H1 (cell line): ENCODE results near the gene KRT3. TPM values are rescaled to one million over a fixed set of nuclear protein-coding genes. Genes with fewer than 3 reads are reported as not detected.

Experiments
- CTCF ChIA-PET: fragments of 300-600 bp; sonication (Branson Sonifier 250); formaldehyde crosslinking; loops from one replicate; lab custom pipeline; 2021; ENCODE audit not compliant: partially characterized antibody; lab: Charles Lee
- POLR2A ChIA-PET: fragments of 300-600 bp; sonication (Branson Sonifier 250); formaldehyde crosslinking; loops from one replicate; lab custom pipeline; 2021; ENCODE audit warnings: inconsistent platforms; ENCODE audit not compliant: partially characterized antibody; lab: Charles Lee
- DNase-seq, 2 experiments: peaks; one replicate each; pipeline versions ENCODE4 v3.0.0 to v3.0.0-alpha.2; 2010 to 2022; ENCODE audit warnings: low spot score in 2 of 2, low read depth in 1 of 2, mixed read lengths in 1 of 2
- FAIRE-seq: peaks from 2 replicates; lab custom pipeline; 2011; peaks lifted over from hg19 to GRCh38; lab: Jason Lieb, UNC
- H2AFZ ChIP-seq: 2 replicates; pipeline ENCODE4 v1.8.1; 2012; ENCODE audit warnings: low read length, inconsistent platforms
- H2AK5ac ChIP-seq: 2 replicates; pipeline ENCODE4 v1.6.1; 2013; ENCODE audit warnings: low read depth, low read length
- H2BK120ac ChIP-seq: replicated peaks from 2 replicates; pipeline ENCODE3; 2013; ENCODE audit warnings: low read depth, low read length, inconsistent platforms
- H2BK12ac ChIP-seq: 2 replicates; pipeline ENCODE4 v1.6.1; 2013; ENCODE audit warnings: low read depth, low read length
- H2BK15ac ChIP-seq: 2 replicates; pipeline ENCODE4 v1.6.1; 2013; ENCODE audit warnings: low read length
- H2BK20ac ChIP-seq: 2 replicates; pipeline ENCODE4 v1.6.1; 2013; ENCODE audit warnings: low read length
- H2BK5ac ChIP-seq: 2 replicates; pipeline ENCODE4 v1.6.1; 2013; ENCODE audit warnings: low read depth, low read length
- H3K14ac ChIP-seq: 2 replicates; pipeline ENCODE4 v1.6.1; 2013; ENCODE audit warnings: inconsistent platforms; ENCODE audit not compliant: insufficient read length
- H3K18ac ChIP-seq: 2 replicates; pipeline ENCODE4 v1.6.1; 2013; ENCODE audit warnings: low read length; ENCODE audit errors: extremely low read depth
- H3K23ac ChIP-seq: 2 replicates; pipeline ENCODE4 v1.6.1; 2013; ENCODE audit warnings: inconsistent platforms; ENCODE audit not compliant: insufficient read length
- H3K23me2 ChIP-seq: 2 replicates; pipeline ENCODE4 v1.6.1; 2013; ENCODE audit warnings: low read depth, low read length
- H3K27ac ChIP-seq: 2 replicates; pipeline ENCODE4 v1.6.1; 2011; ENCODE audit warnings: low read depth, low read length, inconsistent platforms
- H3K27me3 ChIP-seq, 4 experiments: replicated peaks in 1 of 4; 1 replicate in 1 of 4; 2 replicates in 3 of 4; pipeline versions ENCODE4 v1.6.1 to v1.8.1; 2011 to 2013; ENCODE audit warnings: low read length in 3 of 4, mild to moderate bottlenecking in 3 of 4, inconsistent platforms in 2 of 4, mixed read lengths in 2 of 4, moderate library complexity in 1 of 4; ENCODE audit not compliant: control insufficient read depth in 3 of 4, insufficient read depth in 3 of 4; ENCODE audit errors: extremely low read depth in 1 of 4
- H3K36me3 ChIP-seq, 4 experiments: 2 replicates each; pipeline versions ENCODE4 v1.6.1 to v1.8.1; 2011 to 2013; ENCODE audit warnings: mild to moderate bottlenecking in 4 of 4, low read length in 3 of 4, moderate library complexity in 2 of 4, control low read depth in 1 of 4, inconsistent platforms in 1 of 4; ENCODE audit not compliant: insufficient read depth in 4 of 4, control insufficient read depth in 2 of 4
- H3K4ac ChIP-seq: replicated peaks from 2 replicates; pipeline ENCODE3; 2013; ENCODE audit warnings: low read length, low read depth, mixed read lengths, inconsistent platforms; ENCODE audit not compliant: insufficient read length
- H3K4me1 ChIP-seq, 4 experiments: replicated peaks in 1 of 4; 1 replicate in 1 of 4; 2 replicates in 3 of 4; pipeline versions ENCODE4 v1.6.1 to v1.8.1; 2011 to 2013; ENCODE audit warnings: low read length in 3 of 4, inconsistent platforms in 2 of 4, mixed read lengths in 1 of 4; ENCODE audit not compliant: insufficient read depth in 4 of 4, control insufficient read depth in 3 of 4
- H3K4me2 ChIP-seq, 2 experiments: 2 replicates each; pipeline versions ENCODE4 v1.6.1 to v1.8.1; 2011 to 2013; ENCODE audit warnings: low read depth in 2 of 2, low read length in 2 of 2, control low read depth in 1 of 2, inconsistent platforms in 1 of 2, mild to moderate bottlenecking in 1 of 2; ENCODE audit not compliant: insufficient read depth in 1 of 2
- H3K4me3 ChIP-seq, 4 experiments: fragments of 200-600, 300-600 bp in 1 of 4; sonication (generic), shearing (Covaris generic), sonication (Bioruptor Twin) in 1 of 4; 2 replicates each; pipeline versions ENCODE4 v1.5.1 to v1.8.1; 2011 to 2016; ENCODE audit warnings: low read length in 4 of 4, low read depth in 3 of 4, control low read depth in 2 of 4, inconsistent platforms in 2 of 4, mild to moderate bottlenecking in 2 of 4, mixed read lengths in 1 of 4, moderate library complexity in 1 of 4; ENCODE audit not compliant: insufficient read depth in 2 of 4; ENCODE audit errors: extremely low read depth in 1 of 4
- H3K56ac ChIP-seq: replicated peaks from 2 replicates; pipeline ENCODE3; 2013; ENCODE audit warnings: low read depth, mild to moderate bottlenecking, mixed read lengths, low read length, inconsistent platforms; ENCODE audit not compliant: insufficient read length
- H3K79me1 ChIP-seq: 2 replicates; pipeline ENCODE4 v1.6.1; 2013; ENCODE audit warnings: low read depth, low read length, control low read depth
- H3K79me2 ChIP-seq, 2 experiments: 2 replicates each; pipeline versions ENCODE4 v1.6.1 to v1.8.1; 2012 to 2013; ENCODE audit warnings: low read length in 2 of 2, mild to moderate bottlenecking in 2 of 2, inconsistent platforms in 1 of 2; ENCODE audit not compliant: insufficient read depth in 2 of 2, control insufficient read depth in 1 of 2
- H3K9ac ChIP-seq, 4 experiments: replicated peaks in 1 of 4; 1 replicate in 1 of 4; 2 replicates in 3 of 4; pipeline versions ENCODE4 v1.6.1 to v1.8.1; 2011 to 2013; ENCODE audit warnings: low read depth in 3 of 4, low read length in 3 of 4, control low read depth in 2 of 4, mild to moderate bottlenecking in 2 of 4, moderate library complexity in 2 of 4, inconsistent platforms in 1 of 4; ENCODE audit errors: extremely low read depth in 1 of 4
- H3K9me3 ChIP-seq, 2 experiments: 2 replicates each; pipeline versions ENCODE4 v1.6.1 to v1.8.1; 2012 to 2013; ENCODE audit warnings: mild to moderate bottlenecking in 2 of 2, moderate library complexity in 2 of 2, control low read depth in 1 of 2, inconsistent platforms in 1 of 2, low read depth in 1 of 2, low read length in 1 of 2, mixed read lengths in 1 of 2; ENCODE audit not compliant: insufficient read depth in 2 of 2
- H4K20me1 ChIP-seq, 2 experiments: replicated peaks in 1 of 2; 2 replicates each; pipeline versions ENCODE3 to v1.8.1; 2011 to 2013; ENCODE audit warnings: inconsistent platforms in 2 of 2, low read length in 2 of 2, mild to moderate bottlenecking in 1 of 2; ENCODE audit not compliant: insufficient read depth in 2 of 2, control insufficient read depth in 1 of 2
- H4K5ac ChIP-seq: 2 replicates; pipeline ENCODE4 v1.6.1; 2013; ENCODE audit warnings: low read length, low read depth, mixed read lengths, inconsistent platforms; ENCODE audit not compliant: insufficient read length
- H4K8ac ChIP-seq: 2 replicates; pipeline ENCODE4 v1.8.0; 2013; ENCODE audit warnings: mild to moderate bottlenecking, moderate library complexity, low read length, inconsistent platforms; ENCODE audit not compliant: insufficient read depth; ENCODE audit errors: extremely low read depth
- H4K91ac ChIP-seq: replicated peaks from 2 replicates; pipeline ENCODE3; 2013; ENCODE audit warnings: low read length, mixed read lengths, inconsistent platforms; ENCODE audit not compliant: insufficient read length
- JUN ChIP-seq: IDR thresholded peaks from 2 replicates; pipeline ENCODE4 v1.6.1; 2011; ENCODE audit warnings: low read depth, mild to moderate bottlenecking, improper control_type of control experiment, low read length
- RAD21 ChIP-seq, 2 experiments: IDR thresholded peaks in 1 of 2; conservative IDR thresholded peaks in 1 of 2; 2 replicates each; pipeline ENCODE4 v1.6.1; 2011; ENCODE audit warnings: low read depth in 2 of 2, low read length in 2 of 2, improper control_type of control experiment in 1 of 2, inconsistent platforms in 1 of 2, mild to moderate bottlenecking in 1 of 2, moderate library complexity in 1 of 2
- SIRT6 ChIP-seq: IDR thresholded peaks from one replicate; pipeline ENCODE4 v1.7.1; 2012; ENCODE audit warnings: low read length, inconsistent platforms
- WGBS, 2 experiments: shearing (Covaris generic) in 1 of 2; methylation state at CpG; one replicate each; pipeline versions ENCODE4 v1.1.6 to v1.1.7; 2013 to 2015; ENCODE audit warnings: low lambda C conversion rate in 2 of 2, mixed read lengths in 2 of 2, inconsistent platforms in 1 of 2, low coverage in 1 of 2, missing lambda C conversion rate in 1 of 2; ENCODE audit not compliant: insufficient replicate concordance in 2 of 2, insufficient coverage in 1 of 2, insufficient read length in 1 of 2; ENCODE audit errors: extremely low coverage in 1 of 2, missing lambda C conversion rate in 1 of 2; 5-methylcytosine and 5-hydroxymethylcytosine counted together
- polyA plus RNA-seq, 7 experiments: library from polyadenylated mRNA; depleted of rRNA in 3 of 7; stranded (reverse) in 5 of 7; unstranded in 2 of 7; fragments of >200 nt in 5 of 7; fragments of 200-250 nt in 2 of 7; gene quantifications; 1 replicate in 5 of 7; 2 replicates in 1 of 7; 4 replicates in 1 of 7; pipeline versions ENCODE4 v1.2.1 to v1.2.3, GENCODE V29; 2011 to 2013; ENCODE audit warnings: missing spikeins in 2 of 7, mixed read lengths in 2 of 7
- total RNA-seq: library from RNA; stranded (reverse); fragmentation: NEBNext Ultra II Directional; extraction: Animal tissue kit (Norgen Biotek cat#: 25700); gene quantifications from 2 replicates; pipeline ENCODE4 v1.2.1, GENCODE V29; 2021
- TF ChIP-seq, protein P1 (sequence below), 3 experiments: IDR thresholded peaks; 1 replicate in 2 of 3; 2 replicates in 1 of 3; pipeline versions ENCODE4 v1.5.1 to v1.6.1; 2011; ENCODE audit warnings: low read length in 3 of 3, mild to moderate bottlenecking in 3 of 3, inconsistent platforms in 2 of 3, low read depth in 1 of 3, moderate library complexity in 1 of 3; ENCODE audit not compliant: insufficient read depth in 1 of 3; ENCODE audit errors: control extremely low read depth in 1 of 3

Gene KRT3
- total and polyA plus RNA-seq, 2 of the 8 experiments (the other 6 are each of a cell fraction or from before 2014, with no cell fraction given), result not detected

- H3K79me1 ChIP-seq, result no peaks in the 10 kb centered on the region
- H3K14ac ChIP-seq, result no peak overlapping the region
- H3K36me3 ChIP-seq, result no peaks in the 10 kb centered on the region
- H2BK12ac ChIP-seq, result no peak overlapping the region
- no peak overlapping the region for H3K4me2 ChIP-seq
- no peak overlapping the region for H3K9ac ChIP-seq
- WGBS, 2 experiments, result 78% methylated on average over 2 of the region's 2 CpGs; no CpG with 5 or more reads in 1 of the 2 experiments
- H3K9me3 ChIP-seq, result peaks cover 11 to 21% of the 10 kb centered on the region in 2 experiments; a peak in 2 of 4 replicates
- H3K4me1 ChIP-seq, result no peaks in the 10 kb centered on the region
- H3K79me2 ChIP-seq, result no peaks in the 10 kb centered on the region
- H3K4me3 ChIP-seq, result no peak overlapping the region
- no peak overlapping the region for H2AK5ac ChIP-seq
- H3K27ac ChIP-seq, result no peak overlapping the region
- H2BK5ac ChIP-seq, result no peak overlapping the region
- no peak for FAIRE-seq
- H3K23me2 ChIP-seq, result no peaks in the 10 kb centered on the region
- H2BK20ac ChIP-seq, result no peak overlapping the region
- DNase-seq, result no peak
- no peak overlapping the region for H2AFZ ChIP-seq
- H3K4ac ChIP-seq, result no peak overlapping the region
- no peak overlapping the region for H3K56ac ChIP-seq
- ChIA-PET CTCF (interaction anchor here (0.7 to 1.4 kb wide), 7 partner anchors 10 to 45 kb away, joined by 3 to 9 read pairs (median 3); no protein-coding TSS in a partner anchor), POLR2A (interaction anchor here (1.6 kb wide), 1 partner anchor 18 kb away, joined by 3 read pairs; no protein-coding TSS in a partner anchor)
- no peak overlapping the region for H2BK120ac ChIP-seq
- H2BK15ac ChIP-seq, result no peak overlapping the region
- no peak overlapping the region for H3K18ac ChIP-seq
- no peaks in the 10 kb centered on the region; a peak in 1 of 7 replicates for H3K27me3 ChIP-seq
- H4K20me1 ChIP-seq, result no peaks in the 10 kb centered on the region
- H4K5ac ChIP-seq, result no peak overlapping the region
- H4K91ac ChIP-seq, result no peak overlapping the region
- H4K8ac ChIP-seq, result no peak overlapping the region
- TF ChIP-seq, protein P1, sequence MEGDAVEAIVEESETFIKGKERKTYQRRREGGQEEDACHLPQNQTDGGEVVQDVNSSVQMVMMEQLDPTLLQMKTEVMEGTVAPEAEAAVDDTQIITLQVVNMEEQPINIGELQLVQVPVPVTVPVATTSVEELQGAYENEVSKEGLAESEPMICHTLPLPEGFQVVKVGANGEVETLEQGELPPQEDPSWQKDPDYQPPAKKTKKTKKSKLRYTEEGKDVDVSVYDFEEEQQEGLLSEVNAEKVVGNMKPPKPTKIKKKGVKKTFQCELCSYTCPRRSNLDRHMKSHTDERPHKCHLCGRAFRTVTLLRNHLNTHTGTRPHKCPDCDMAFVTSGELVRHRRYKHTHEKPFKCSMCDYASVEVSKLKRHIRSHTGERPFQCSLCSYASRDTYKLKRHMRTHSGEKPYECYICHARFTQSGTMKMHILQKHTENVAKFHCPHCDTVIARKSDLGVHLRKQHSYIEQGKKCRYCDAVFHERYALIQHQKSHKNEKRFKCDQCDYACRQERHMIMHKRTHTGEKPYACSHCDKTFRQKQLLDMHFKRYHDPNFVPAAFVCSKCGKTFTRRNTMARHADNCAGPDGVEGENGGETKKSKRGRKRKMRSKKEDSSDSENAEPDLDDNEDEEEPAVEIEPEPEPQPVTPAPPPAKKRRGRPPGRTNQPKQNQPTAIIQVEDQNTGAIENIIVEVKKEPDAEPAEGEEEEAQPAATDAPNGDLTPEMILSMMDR (IDR thresholded peaks at IDR 0.05; ENCODE audit: control extremely low read depth in 1 of 3, insufficient read depth in 1 of 3, low read depth in 1 of 3, low read length in 3 of 3), result peak; percentile 23 to 42 (median 27)
- TF ChIP-seq RAD21 (IDR thresholded peaks at IDR 0.05 in 1 of 2, conservative IDR thresholded peaks at IDR 0.05 in 1 of 2; ENCODE audit: low read depth in 2 of 2, low read length in 2 of 2), result peak; percentile 34 to 46; a peak in 3 of 4 replicates
- no peak for TF ChIP-seq SIRT6
- TF ChIP-seq JUN, result no peak
- H3K23ac ChIP-seq, result no peak overlapping the region
These were observed 36.2 kb downstream of the KRT3 start for GRCh38 chr12:52759695-52760094.
